Stimulated activated effector memory CD8-positive, alpha-beta T cell treated with anti-CD3 and anti-CD28 coated beads, Interleukin-12 subunit alpha, Interleukin-12 subunit beta, amount 100 ng/mL, for 72 hours (primary cell): Measurements from ENCODE around the gene APOL4.
"Not testable (repeated sequence)": the region's sequence is repeated elsewhere in the genome, so short reads cannot be mapped to it uniquely, and the experiment has no call there.

Experiments
- ATAC-seq: fragments of 150-1000 bp; cut with Tn5 transposase; 2 replicates; pipeline ENCODE4 v1.10.0; 2021
- DNase-seq, 2 donors: peaks; one replicate each; pipeline ENCODE4 v3.0.0; 2021 to 2022; ENCODE audit warnings: low spot score in 2 of 2
- H3K27ac Mint-ChIP-seq: one replicate; pipeline ENCODE4 v1.8.0; 2022; ENCODE audit warnings: mild to moderate bottlenecking, mixed read lengths
- H3K36me3 Mint-ChIP-seq: one replicate; pipeline ENCODE4 v1.8.0; 2022; ENCODE audit warnings: mild to moderate bottlenecking, mixed read lengths
- H3K4me1 Mint-ChIP-seq: one replicate; pipeline ENCODE4 v1.8.0; 2022; ENCODE audit warnings: mixed read lengths
- H3K4me3 Mint-ChIP-seq: one replicate; pipeline ENCODE4 v1.8.0; 2022; ENCODE audit warnings: mild to moderate bottlenecking, mixed read lengths
- H3K9me3 Mint-ChIP-seq: one replicate; pipeline ENCODE4 v1.8.0; 2022; ENCODE audit warnings: mixed read lengths

APOL4 gene

DNA sequence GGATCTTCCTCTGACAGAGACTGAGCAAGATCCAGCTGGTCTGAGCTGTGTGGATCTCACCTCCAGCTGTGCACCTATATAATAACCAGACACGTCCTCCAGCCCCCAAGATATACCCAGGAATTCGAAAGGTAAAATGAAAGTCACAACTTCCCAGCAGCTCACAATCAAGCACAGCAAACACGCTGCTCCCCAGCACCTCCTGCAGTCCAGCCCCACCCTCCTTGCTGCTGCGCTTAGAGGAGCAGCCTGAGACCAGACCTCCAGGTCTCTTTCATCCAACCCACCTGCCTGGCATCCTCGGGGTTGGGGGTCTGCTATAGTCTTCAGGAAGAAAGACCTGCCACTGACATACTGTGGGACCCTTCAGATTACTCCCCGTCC, 3.0 kb upstream of the APOL4 start:
- Mint-ChIP-seq H3K27ac (peak overlapping the region; percentile 8), H3K9me3 (peaks cover 4% of the 10 kb centered on the region), H3K36me3 (no peaks in the 10 kb centered on the region), H3K4me3 (no peak overlapping the region), H3K4me1 (no peaks in the 10 kb centered on the region)
- no peak for ATAC-seq
- DNase-seq: no peak

DNA sequence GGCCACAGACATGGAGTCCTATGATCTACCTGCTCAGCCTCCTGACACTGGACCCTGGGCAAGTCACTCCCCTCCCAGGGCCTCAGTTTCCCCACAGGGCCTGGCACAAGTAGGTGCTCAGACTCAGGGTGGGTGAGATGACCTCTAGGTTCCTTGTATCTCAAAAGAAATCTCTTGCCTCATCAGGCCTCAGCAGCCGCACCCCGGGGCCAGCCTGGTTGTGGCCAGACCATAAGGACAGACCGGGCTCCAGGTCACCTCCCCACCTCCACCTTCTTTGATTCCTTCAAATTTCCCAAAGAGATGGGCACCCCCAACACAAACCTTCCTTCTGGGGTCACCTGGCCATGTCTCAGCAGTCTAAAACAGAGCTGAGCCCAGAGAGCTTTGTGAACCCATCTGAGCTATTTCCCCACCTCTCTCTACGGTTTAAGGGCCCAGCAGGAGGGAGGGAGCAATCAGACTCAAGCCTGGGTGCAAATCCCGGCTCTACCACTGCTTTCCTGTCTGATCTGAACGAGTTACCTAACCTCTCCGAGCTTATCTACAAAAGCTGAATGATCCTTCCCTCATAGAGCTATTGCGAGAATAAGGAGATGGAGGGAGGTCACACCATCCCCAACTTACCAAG, 2.5 kb upstream of the APOL4 start:
- DNase-seq: no peak
- Mint-ChIP-seq H3K4me3 (no peak overlapping the region), H3K9me3 (peaks cover under 1% of the 10 kb centered on the region), H3K27ac (peak overlapping the region; percentile 8), H3K36me3 (no peaks in the 10 kb centered on the region), H3K4me1 (peaks cover 3% of the 10 kb centered on the region)
- no peak for ATAC-seq

DNA sequence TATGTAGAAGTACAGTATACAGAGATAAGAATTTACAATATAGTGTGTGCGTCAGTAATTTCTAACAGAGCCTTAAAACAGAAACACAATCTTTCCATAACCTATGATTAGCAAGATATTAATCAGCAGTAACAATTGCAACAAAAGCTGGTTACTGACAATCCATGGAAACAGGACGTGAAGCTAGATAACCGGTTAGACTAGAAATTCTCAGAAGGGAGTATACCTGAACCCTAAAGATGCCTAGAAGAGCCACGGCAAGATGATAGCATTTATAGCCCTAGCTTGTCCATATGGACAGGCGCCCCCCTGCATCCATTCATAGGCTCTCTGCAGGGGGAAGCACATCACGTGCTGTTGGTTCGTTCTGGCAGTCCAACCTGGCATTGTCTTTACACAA, 1.8 kb upstream of the APOL4 start:
- not testable (repeated sequence) for H3K36me3 Mint-ChIP-seq, DNase-seq, H3K9me3 Mint-ChIP-seq, H3K4me3 Mint-ChIP-seq, H3K4me1 Mint-ChIP-seq, H3K27ac Mint-ChIP-seq, ATAC-seq

DNA sequence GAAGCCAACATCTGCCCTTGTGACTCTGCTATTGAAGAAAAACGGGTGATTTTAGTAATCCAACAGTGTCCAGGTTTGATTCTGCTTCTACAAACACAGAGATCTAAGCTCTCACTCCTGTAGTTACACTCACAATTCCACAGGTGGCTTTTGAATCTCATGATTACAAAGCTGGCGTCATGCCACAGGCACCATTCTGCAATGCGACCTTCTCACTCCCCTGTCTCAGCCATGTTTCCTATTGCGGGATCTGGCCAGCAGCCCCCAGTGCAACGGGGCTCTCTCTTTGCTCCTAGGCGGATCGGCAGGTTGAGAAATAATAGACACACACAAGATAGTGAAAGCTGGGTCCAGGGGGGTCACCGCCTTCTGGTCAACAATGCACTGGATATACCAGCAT, 1.3 kb upstream of the APOL4 start:
- peaks cover 15% of the 10 kb centered on the region for H3K4me1 Mint-ChIP-seq
- not testable (repeated sequence) for H3K27ac Mint-ChIP-seq, H3K9me3 Mint-ChIP-seq, ATAC-seq, DNase-seq, H3K36me3 Mint-ChIP-seq, H3K4me3 Mint-ChIP-seq

DNA sequence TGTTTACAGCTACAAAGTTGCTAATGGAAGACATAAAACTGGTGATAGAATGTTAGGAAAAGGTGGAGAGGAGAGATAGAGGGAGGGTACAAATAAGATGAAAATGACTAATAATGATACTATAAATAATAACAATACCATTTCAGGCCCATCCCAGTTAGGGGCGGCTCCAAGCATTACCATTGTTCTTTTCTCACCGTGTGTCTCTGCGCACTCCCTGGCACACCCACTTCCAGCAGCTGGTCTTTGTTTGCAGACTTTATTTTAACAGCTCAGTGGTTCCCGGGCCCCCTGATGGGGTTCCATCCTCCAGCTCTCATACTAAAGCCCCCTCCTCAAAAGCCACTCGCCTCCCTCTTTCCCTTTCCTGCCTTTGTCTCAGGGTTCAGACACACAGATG, 584 bp downstream of the APOL4 start:
- DNase-seq, H3K27ac Mint-ChIP-seq, H3K36me3 Mint-ChIP-seq, ATAC-seq, H3K9me3 Mint-ChIP-seq: not testable (repeated sequence)
- H3K4me1 Mint-ChIP-seq: peaks cover 29% of the 10 kb centered on the region
- H3K4me3 Mint-ChIP-seq: peak overlapping the region; percentile 26

DNA sequence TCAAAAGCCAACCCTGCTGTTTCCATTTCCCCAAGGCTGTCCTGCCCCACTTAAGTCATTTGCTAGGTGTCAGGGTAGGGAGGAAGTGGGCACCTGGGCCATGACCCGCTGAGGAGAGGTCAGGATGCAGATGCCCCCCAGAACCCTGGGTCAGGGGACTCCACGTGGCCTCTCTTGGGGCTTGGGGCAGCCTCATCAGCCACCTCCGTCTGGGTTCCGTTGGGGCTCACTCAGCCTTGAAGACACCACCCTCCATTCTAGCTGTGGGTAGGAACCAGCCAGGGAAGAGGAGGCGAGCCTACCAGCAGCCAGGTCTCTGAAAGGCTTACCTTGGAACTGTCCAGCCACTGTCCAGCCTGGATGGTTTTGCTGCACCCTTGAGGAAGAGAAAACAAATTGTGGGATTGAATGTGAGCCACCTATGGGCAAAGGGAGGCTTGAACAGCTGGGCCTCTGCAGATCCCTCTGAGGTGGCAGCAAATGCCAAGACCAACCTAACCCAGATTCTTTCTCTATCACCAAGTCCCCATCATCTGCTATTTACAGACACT, 2.5 kb downstream of the APOL4 start:
- DNase-seq (no peak), ATAC-seq (no peak)
- peaks cover 6% of the 10 kb centered on the region for H3K36me3 Mint-ChIP-seq
- peak overlapping the region; percentile 65 for H3K27ac Mint-ChIP-seq
- H3K4me3 Mint-ChIP-seq: no peak overlapping the region
- no peaks in the 10 kb centered on the region for H3K9me3 Mint-ChIP-seq
- H3K4me1 Mint-ChIP-seq: peaks cover 35% of the 10 kb centered on the region

DNA sequence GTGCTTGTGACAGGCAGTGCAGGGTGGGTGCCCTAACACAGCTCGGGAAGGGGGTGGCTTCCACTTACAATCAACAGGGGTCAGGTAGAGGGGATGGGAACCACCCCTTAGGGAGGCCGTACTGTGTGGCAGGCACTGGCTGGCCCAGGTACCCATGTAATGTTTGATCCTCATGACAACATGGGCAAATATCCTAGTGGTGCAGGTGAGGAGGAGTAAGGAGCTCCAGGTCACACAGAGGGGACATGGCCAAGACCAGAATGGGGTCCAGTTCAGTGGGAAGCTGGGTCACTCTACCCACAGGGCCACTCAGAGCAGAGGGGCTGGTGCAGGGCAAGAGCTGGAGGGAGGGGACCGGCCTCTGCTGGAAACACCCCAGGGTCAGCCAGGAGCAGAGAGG, 3.1 kb downstream of the APOL4 start:
- H3K4me1 Mint-ChIP-seq: peaks cover 35% of the 10 kb centered on the region
- H3K4me3 Mint-ChIP-seq: peak overlapping the region; percentile 42
- peaks cover 6% of the 10 kb centered on the region for H3K36me3 Mint-ChIP-seq
- DNase-seq (no peak), ATAC-seq (no peak)
- H3K9me3 Mint-ChIP-seq: no peaks in the 10 kb centered on the region
- peak overlapping the region; percentile 65 for H3K27ac Mint-ChIP-seq

DNA sequence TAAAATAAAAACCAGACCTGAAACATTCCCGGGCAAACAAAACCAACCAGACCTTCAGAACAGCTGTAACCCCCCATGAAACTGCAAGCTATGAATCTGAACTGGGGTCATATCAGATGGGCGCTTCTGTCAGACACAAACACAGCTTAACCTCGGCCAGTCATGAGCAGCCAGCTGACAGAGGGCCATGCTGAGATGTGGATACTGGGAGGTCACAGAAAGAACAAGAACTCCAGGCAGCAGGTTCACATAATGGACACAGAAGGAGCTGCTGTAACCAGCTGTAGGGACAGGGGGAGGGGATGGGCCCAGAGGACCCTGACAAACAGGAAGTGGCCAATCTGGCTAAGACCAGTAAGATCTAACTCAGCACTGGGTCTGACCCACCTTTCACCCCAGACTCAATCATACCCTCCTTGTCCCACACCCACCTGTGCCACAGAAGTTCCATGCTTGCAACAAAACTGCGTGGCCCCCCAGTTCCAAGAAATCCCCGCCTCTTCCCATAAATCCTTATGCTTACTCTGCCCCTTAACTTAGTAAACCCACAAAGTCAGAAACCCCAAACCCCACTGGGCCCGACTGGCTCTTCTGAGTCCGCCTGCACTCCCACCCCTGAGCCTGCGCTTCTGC, 4.0 kb downstream of the APOL4 start:
- H3K36me3 Mint-ChIP-seq: peaks cover 6% of the 10 kb centered on the region
- ATAC-seq (peak; percentile 76), DNase-seq (peak in 1 of 2 donors; percentile 66)
- peaks cover 35% of the 10 kb centered on the region for H3K4me1 Mint-ChIP-seq
- H3K9me3 Mint-ChIP-seq: no peaks in the 10 kb centered on the region
- peak overlapping the region; percentile 42 for H3K4me3 Mint-ChIP-seq
- H3K27ac Mint-ChIP-seq: peak overlapping the region; percentile 65

DNA sequence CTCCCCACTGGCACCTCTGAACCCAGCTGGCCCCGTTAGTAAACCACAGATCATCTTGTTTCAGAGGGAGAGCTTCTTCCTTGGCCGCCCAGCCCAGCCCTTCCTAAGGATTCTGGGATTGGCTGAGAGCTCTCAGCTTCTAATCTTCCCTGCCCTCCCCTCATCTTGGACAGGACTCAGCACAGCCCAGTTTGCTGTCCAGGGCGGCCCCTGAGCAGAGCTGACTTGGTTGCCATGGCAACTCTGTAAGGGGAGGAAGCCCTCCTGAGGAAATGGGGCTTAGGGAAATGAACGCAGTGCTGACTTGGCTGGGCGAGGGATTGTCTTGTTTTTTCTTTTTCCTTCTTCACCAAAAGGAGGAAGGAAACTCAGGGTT, 4.6 kb downstream of the APOL4 start:
- H3K36me3 Mint-ChIP-seq: peaks cover 6% of the 10 kb centered on the region
- no peaks in the 10 kb centered on the region for H3K9me3 Mint-ChIP-seq
- peak overlapping the region; percentile 65 for H3K27ac Mint-ChIP-seq
- peak overlapping the region; percentile 42 for H3K4me3 Mint-ChIP-seq
- H3K4me1 Mint-ChIP-seq: peaks cover 35% of the 10 kb centered on the region
- ATAC-seq (no peak), DNase-seq (no peak)

DNA sequence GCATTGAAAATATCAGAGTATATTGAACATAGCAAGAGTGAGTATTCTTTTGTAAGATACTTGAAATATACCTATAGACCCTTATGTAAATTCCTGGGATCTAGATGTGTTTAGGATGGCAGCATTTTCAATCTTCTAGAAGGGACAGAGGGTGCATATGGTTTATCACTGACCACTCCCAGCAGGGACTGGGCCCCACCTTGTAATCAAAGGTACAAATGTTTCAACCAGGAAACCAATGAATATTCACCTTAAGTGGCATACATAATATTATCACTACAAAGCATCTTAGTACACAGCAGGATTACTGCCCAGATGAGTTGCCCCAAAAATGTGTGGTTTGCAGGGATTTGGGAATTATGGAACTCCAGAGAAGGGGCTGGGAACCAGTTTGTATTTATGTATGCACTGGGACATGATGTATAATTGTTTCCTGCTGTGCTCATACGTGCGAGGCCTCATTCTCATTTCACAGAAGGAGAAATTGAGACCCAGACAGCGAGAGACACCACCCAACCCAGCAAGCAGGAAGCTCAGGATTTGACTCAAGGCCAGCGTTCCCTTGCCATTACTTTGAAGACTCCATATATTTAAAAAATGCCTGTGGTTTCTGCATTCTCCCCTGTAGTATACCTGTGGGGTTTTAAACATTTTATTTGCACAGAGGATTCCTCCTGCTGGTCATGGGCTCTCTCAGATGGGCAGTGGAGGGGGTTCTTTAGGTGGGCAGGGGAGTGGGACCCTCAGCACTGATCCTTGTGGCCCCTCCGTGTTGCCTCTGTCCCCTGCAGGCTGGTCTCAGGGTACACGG, 5.2 kb downstream of the APOL4 start:
- DNase-seq: no peak
- ATAC-seq: no peak
- H3K36me3 Mint-ChIP-seq: peaks cover 6% of the 10 kb centered on the region
- peak overlapping the region; percentile 67 for H3K27ac Mint-ChIP-seq
- H3K4me3 Mint-ChIP-seq: peak overlapping the region; percentile 42
- peaks cover 35% of the 10 kb centered on the region for H3K4me1 Mint-ChIP-seq
- H3K9me3 Mint-ChIP-seq: no peaks in the 10 kb centered on the region

DNA sequence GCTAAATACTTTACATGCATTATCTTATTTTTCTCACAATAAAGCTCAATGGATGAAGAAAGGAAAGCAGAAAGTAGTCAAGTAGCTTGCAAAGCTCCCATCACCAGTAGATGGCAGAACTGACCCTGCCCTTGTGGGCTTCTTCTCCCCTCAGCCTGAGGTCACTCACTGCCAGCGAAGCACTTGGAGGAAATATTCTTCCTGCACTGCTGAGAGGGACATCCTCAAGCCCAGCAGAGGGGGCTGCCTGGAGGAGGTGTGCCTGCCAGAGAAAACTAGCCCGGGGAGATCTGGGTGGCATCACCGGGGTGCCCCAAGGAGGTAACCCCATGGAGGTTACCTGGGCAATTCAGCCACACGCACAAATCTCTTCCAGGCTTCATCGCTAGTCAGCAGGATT, 6.6 kb downstream of the APOL4 start:
- Mint-ChIP-seq H3K4me1 (peaks cover 35% of the 10 kb centered on the region), H3K27ac (no peak overlapping the region), H3K9me3 (no peaks in the 10 kb centered on the region), H3K4me3 (no peak overlapping the region), H3K36me3 (peaks cover 6% of the 10 kb centered on the region)
- no peak for DNase-seq
- peak; percentile 63 for ATAC-seq

DNA sequence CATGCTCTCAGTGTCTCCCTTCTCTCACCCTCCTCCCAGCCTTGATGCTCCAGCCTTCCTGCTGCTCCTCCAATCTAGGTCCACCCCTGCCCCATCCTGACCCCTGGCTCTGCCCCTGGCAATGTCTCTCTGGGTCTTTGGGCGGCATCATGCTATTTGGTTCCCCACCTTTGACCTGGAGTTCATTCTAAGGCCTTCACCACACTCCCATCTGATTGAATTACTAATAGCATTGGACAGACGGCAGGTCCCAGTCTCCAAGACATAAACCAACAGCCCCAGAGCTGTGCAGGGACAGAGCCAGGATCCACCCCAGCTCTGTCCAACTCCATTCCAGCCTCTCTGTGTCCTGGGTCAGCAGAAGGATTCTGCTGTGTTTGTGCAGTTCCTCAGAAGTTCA, 7.2 kb downstream of the APOL4 start:
- Mint-ChIP-seq H3K36me3 (peaks cover 6% of the 10 kb centered on the region), H3K9me3 (no peaks in the 10 kb centered on the region), H3K4me3 (no peak overlapping the region), H3K27ac (no peak overlapping the region), H3K4me1 (peaks cover 35% of the 10 kb centered on the region)
- DNase-seq (no peak), ATAC-seq (no peak)

DNA sequence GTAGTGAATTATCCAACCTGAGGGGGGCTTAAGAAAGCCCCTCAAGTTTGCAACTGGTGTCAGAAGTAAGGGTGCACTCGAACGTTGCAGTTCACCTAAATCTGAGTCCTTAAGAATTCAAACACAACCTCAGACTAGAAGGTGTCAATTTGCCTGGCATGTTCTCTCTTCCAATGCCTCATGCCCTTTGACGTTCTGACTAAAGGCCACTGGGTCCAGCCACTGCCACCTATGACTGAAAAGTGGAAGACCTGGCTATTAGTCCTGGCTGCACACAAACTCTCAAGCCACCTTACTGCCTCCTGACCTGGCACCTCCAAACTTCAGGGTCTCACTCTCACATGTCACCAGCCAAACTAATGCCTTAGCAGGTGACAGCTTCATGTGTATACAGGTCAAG, 8.0 kb downstream of the APOL4 start:
- no peak for ATAC-seq
- no peak overlapping the region for H3K4me3 Mint-ChIP-seq

DNA sequence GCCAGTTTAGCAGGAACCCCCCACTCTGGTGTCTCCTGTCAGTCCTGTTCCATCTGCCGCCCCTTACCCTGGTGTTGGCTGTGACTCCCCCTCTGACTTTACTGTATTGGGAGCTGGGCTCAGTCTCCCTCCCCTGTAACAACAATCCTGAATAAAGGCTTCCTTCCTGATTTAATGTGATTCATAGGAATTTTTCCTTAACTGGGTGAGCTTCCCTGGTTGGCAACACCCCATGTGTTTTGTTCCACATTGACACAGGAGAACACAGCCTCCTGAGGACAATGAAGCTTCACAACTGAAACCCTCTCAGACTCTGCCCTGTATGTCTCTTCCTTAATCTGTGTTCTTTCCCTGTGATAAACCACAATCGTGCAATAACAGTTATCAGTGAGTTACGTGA, 8.4 kb downstream of the APOL4 start:
- Mint-ChIP-seq H3K9me3 (no peaks in the 10 kb centered on the region), H3K4me3 (no peak overlapping the region), H3K4me1 (peaks cover 23% of the 10 kb centered on the region), H3K27ac (peak overlapping the region; percentile 54), H3K36me3 (peaks cover 1% of the 10 kb centered on the region)
- no peak for DNase-seq
- no peak for ATAC-seq

More for the DNA sequence above, 8.0 kb downstream of the APOL4 start:
- H3K4me1 Mint-ChIP-seq: peaks cover 27% of the 10 kb centered on the region
- peaks cover 5% of the 10 kb centered on the region for H3K36me3 Mint-ChIP-seq
- H3K9me3 Mint-ChIP-seq: no peaks in the 10 kb centered on the region
- no peak for DNase-seq
- H3K27ac Mint-ChIP-seq: peak overlapping the region; percentile 54

DNA sequence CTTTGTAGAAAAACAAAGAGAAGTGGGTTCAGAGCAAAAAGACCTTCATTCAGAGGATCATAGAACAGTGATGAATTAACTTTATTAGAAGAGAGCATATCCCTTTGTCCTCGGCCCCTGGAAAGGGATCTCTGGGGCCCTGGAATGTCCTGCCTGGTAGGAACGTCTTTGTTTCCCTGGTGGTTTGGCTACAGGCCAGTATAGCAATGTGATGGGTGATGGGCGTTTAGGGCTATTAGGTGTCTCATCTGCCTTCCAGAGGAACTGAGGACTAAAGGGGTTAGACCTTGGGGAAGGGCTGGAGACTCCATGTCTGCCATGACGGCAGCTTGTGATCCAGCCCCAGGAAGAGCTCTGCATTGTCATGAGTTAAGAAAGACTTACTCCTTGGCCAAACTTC, 9.1 kb downstream of the APOL4 start:
- Mint-ChIP-seq H3K4me3 (no peak overlapping the region), H3K9me3 (no peaks in the 10 kb centered on the region), H3K4me1 (peaks cover 16% of the 10 kb centered on the region), H3K36me3 (no peaks in the 10 kb centered on the region), H3K27ac (no peak overlapping the region)
- DNase-seq: no peak
- ATAC-seq: no peak
